GM12878 (cell line): ENCODE measurements around the gene EPN3.

ENCODE experiments used
- SIX5 ChIP-seq: IDR thresholded peaks from 2 replicates; pipeline ENCODE4 v1.6.1; 2011; ENCODE audit warnings: mild to moderate bottlenecking, low read depth, low read length, moderate library complexity; ENCODE audit not compliant: severe bottlenecking
- TF ChIP-seq, protein P1 (sequence below), 3 experiments: IDR thresholded peaks in 2 of 3; conservative IDR thresholded peaks in 1 of 3; 2 replicates each; pipeline ENCODE4 v1.5.1; 2011; ENCODE audit warnings: low read depth in 3 of 3, low read length in 3 of 3, mild to moderate bottlenecking in 3 of 3, control low read depth in 2 of 3, moderate library complexity in 2 of 3, inconsistent platforms in 1 of 3, mixed read lengths in 1 of 3; ENCODE audit not compliant: control insufficient read depth in 2 of 3, insufficient read depth in 1 of 3; ENCODE audit errors: extremely low read depth in 1 of 3

DNA sequence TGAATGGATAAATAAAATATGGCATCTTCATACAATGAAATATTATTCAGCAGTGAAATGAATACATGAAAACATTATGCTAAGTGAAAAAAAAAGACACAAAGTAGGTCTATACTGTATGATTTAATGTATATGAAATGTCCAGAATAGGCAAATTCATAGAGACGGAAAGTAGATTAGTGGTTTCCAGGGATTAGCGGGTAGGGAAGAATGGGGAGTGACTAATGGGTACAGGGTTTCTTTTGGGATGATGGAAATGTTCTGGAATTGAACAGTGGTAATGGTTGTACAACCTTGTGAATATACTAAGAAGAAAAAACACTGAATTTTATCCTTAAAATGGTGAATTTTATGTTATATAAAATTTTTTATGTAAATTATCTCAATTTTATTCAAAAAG is 32.8 kb upstream of the EPN3 start:
- TF ChIP-seq SIX5, result no peak
- TF ChIP-seq, protein P1, sequence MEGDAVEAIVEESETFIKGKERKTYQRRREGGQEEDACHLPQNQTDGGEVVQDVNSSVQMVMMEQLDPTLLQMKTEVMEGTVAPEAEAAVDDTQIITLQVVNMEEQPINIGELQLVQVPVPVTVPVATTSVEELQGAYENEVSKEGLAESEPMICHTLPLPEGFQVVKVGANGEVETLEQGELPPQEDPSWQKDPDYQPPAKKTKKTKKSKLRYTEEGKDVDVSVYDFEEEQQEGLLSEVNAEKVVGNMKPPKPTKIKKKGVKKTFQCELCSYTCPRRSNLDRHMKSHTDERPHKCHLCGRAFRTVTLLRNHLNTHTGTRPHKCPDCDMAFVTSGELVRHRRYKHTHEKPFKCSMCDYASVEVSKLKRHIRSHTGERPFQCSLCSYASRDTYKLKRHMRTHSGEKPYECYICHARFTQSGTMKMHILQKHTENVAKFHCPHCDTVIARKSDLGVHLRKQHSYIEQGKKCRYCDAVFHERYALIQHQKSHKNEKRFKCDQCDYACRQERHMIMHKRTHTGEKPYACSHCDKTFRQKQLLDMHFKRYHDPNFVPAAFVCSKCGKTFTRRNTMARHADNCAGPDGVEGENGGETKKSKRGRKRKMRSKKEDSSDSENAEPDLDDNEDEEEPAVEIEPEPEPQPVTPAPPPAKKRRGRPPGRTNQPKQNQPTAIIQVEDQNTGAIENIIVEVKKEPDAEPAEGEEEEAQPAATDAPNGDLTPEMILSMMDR (IDR thresholded peaks at IDR 0.05 in 2 of 3, conservative IDR thresholded peaks at IDR 0.05 in 1 of 3; ENCODE audit: control insufficient read depth in 2 of 3, extremely low read depth in 1 of 3, insufficient read depth in 1 of 3, low read depth in 3 of 3, low read length in 3 of 3), result no peak
